Measurements from ENCODE around the gene RABGAP1L.

DNA sequence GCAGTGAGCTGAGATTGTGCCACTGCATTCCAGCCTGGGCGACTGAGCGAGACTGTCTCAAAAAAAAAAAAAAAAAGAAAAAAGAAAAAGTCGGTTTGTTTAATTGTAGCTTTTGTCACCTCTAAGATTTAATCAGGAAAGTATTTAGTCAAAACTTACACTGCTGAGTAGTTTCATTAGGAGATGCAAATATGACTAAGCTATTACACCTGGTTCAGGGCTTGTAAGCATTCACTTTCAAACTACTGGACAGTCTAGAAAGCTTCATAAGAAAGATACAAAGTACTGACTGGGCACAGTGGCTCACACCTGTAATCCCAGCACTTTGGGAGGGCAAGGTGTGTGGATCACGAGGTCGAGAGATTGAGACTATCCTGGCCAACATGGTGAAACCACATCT, 764.5 kb downstream of the RABGAP1L start:
- TF ChIP-seq POLR2AphosphoS5 (IDR thresholded peaks at IDR 0.05) (no peak), POLR2A (IDR thresholded peaks at IDR 0.05) (no peak)

Data from spleen (tissue), 3 donors.